Epithelial cell of prostate (primary cell): ENCODE results near the gene CPD.

Experiments
- DNase-seq: peaks from one replicate; pipeline ENCODE4 v3.0.0-alpha.2; 2011; ENCODE audit warnings: low read depth, low spot score
- H3K27ac ChIP-seq: fragments of 450-650 bp; 2 replicates; pipeline ENCODE4 v1.5.1; 2017; ENCODE audit warnings: mild to moderate bottlenecking

CPD gene

GRCh38 chr17:30352240-30352814 lies 26.4 kb upstream of the CPD start:
- DNase-seq: no peak
- H3K27ac ChIP-seq: no peak overlapping the region

DNA sequence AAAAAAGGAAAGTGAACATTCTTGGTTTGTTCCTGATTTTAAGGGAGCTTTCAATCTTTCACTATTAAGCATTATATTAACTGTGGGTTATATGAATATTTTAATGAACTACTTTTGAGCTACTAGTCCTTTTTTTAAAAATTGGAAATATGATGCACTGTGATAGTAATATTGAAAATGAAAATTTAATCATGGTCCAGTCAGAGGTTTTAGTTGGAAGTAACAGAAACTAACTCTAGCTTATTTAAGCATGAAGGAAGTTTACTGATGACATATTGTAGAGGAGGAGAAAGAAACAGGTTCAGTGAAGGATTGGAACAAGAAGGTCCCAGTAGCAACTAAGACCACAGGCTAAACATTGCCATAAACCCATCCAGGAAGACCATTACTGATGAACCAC lies 24.0 kb upstream of the CPD start:
- H3K27ac ChIP-seq: no peak overlapping the region
- no peak for DNase-seq

GRCh38 chr17:30357476-30357875 lies 21.3 kb upstream of the CPD start:
- no peak for DNase-seq
- H3K27ac ChIP-seq: no peak overlapping the region

GRCh38 chr17:30358055-30358760 lies 20.5 kb upstream of the CPD start:
- H3K27ac ChIP-seq: no peak overlapping the region
- no peak for DNase-seq

DNA sequence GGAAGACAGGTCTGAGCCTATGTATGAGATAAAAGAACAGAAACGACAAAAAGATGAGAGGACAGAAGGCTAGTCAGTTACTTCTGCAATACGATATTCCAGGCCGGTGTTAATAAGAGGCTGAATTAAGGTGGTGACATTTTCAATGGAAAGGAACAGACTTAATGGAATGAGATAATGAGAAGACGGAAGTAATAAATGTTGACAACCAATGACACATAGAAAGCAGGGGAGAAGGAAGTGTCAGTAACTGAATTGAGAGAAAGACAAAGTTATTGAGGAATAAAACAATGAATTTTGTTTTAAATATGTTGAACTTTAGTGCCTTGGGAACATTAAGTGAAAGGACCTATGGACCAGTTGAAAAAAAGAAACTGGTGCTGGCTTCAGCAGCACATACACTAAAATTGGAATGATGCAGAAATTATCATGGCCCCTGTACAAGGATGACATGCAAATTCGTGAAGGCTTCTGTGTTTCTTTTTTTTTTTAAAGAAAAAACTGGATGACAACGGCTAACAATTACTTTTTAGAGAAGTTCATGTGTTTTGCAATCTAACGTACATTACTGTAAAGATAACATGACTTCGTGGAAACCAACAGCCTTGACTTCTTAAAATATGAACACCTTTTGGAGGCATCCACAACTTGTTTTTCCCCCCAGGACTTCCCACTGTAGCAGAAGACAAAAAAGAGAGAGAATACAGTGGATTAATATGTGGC lies 18.5 kb upstream of the CPD start:
- H3K27ac ChIP-seq: no peak overlapping the region
- no peak for DNase-seq

GRCh38 chr17:30361766-30362279 lies 16.9 kb upstream of the CPD start:
- no peak overlapping the region for H3K27ac ChIP-seq
- DNase-seq: no peak

- DNase-seq: peak; percentile 95
- peak overlapping the region; percentile 77 for H3K27ac ChIP-seq
These were observed 15.0 kb upstream of the CPD start for GRCh38 chr17:30363715-30364202.

GRCh38 chr17:30366536-30366935 lies 12.2 kb upstream of the CPD start:
- no peak for DNase-seq

GRCh38 chr17:30368912-30369720 lies 9.6 kb upstream of the CPD start:
- DNase-seq: no peak
- no peak overlapping the region for H3K27ac ChIP-seq

More at GRCh38 chr17:30366536-30366935, 12.2 kb upstream of the CPD start:
- H3K27ac ChIP-seq: no peak overlapping the region

GRCh38 chr17:30369995-30370394 lies 8.7 kb upstream of the CPD start:
- H3K27ac ChIP-seq: peak overlapping the region; percentile 69
- DNase-seq: peak; percentile 31

- peak overlapping the region; percentile 47 for H3K27ac ChIP-seq
- peak; percentile 77 for DNase-seq
These were observed 6.0 kb upstream of the CPD start for GRCh38 chr17:30372755-30373154.

DNA sequence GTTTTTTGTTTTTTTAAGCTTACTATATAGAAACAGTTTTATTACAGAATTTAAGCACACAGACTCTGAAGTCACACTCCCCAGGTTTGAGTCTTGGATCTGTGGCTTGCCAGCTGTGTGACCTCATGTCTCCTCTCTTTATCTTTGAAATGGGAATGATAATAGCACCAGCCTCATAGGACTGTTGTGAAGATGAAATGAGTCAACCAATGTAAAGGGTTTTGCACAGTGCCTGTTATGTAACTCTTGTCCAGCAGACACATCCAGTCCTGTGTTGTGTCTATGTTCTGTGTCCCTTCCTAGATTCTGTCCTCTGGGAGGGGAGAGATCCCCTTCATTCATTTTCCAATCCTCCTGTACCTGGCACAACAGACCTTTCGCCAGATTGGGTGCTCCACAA lies 3.1 kb upstream of the CPD start:
- H3K27ac ChIP-seq: no peak overlapping the region
- no peak for DNase-seq

DNA sequence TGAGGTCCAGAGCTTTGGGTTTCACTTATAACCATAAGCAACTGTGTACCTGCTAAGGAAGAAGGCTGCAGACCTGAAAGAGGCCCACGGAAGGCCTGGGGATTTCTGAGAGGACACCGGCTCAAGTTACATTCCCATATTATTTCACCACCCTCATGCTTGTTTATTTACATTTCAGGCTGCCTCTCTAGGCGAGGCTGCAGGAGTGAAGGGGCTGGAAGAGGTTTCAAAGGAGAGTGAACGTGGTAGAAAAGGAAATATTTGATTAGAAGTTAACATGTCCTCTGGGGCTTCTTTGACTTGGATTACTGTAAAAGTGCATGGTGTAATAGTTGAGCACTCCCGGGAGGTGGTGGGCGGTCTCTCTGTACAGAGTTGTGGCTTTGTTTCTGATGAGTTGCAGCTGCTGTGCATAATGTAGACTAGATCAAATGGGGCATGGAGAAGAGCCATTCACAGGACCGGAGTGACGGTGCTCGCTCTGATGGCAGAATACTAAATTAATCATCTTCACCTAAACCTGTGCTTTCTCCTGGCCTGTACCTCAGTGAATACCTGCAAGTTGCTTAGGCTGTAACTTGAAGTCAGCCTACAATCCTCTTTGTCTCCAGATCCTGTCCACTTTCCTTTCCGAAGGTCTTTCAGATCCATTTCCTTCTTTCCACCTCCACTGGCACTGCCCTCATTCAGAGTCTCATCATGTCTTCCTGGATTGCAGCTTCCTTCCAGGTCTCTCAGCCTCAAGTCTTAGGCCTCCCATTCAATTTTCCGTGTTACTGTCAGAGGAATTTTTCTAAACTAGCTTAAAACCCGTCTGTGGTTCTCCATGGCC lies 1.9 kb upstream of the CPD start:
- peak; percentile 24 for DNase-seq
- no peak overlapping the region for H3K27ac ChIP-seq

GRCh38 chr17:30377574-30378240 lies 1.0 kb upstream of the CPD start:
- H3K27ac ChIP-seq: no peak overlapping the region

DNA sequence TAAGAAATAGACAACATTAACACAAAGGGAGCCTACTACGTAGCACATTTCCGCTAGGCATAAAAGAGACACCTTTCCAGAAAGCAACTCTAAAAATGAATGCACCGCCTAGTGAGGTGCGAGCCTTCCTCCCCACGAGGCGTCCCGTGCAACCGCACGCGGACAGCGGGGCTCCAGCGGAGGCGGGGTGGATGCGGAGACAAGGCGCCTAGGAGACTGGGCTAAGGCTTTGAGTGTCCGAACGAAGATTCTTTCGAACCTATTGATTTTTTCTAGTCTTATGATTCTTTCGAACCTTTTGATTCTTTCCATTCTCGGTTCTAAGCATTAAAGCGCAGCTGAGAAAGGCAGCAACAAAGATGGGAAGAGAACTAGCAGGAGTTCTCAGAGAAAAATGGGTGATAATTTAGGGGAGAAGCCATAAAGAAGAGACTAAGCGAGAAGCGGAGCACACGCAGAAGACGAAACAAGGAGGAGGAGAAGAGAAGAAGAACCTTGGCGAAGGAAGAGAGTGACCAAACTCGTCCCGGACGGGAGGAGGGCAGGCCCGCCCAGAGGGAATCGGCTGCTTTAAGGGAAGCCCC lies 394 bp upstream of the CPD start:
- no peak for DNase-seq

More at GRCh38 chr17:30377574-30378240, 1.0 kb upstream of the CPD start:
- DNase-seq: no peak

GRCh38 chr17:30379303-30379902 lies 676 bp downstream of the CPD start:
- H3K27ac ChIP-seq: peak overlapping the region; percentile 28
- DNase-seq: no peak

More for the DNA sequence above, 394 bp upstream of the CPD start:
- H3K27ac ChIP-seq: peak overlapping the region; percentile 28

GRCh38 chr17:30379903-30380381 lies 1.2 kb downstream of the CPD start:
- H3K27ac ChIP-seq: no peak overlapping the region
- DNase-seq: no peak
